Astrocyte of the cerebellum (primary cell): ENCODE results near the gene PKLR.

Experiments used
- DNase-seq: peaks from one replicate; pipeline ENCODE4 v3.0.0-alpha.2; 2011; ENCODE audit warnings: low read depth
- H3K4me3 ChIP-seq: 2 replicates; pipeline ENCODE4 v1.5.1; 2011; ENCODE audit warnings: mild to moderate bottlenecking, low read depth, low read length, moderate library complexity
- CTCF ChIP-seq: IDR thresholded peaks from 2 replicates; pipeline ENCODE4 v1.5.1; 2012; ENCODE audit warnings: low read length, low read depth, moderate library complexity, mild to moderate bottlenecking; ENCODE audit errors: missing control alignments
- in situ Hi-C: cut with HindIII; loops from 2 replicates; pipeline ENCODE4 v1.10.0; 2017; ENCODE audit warnings: low sequenced_read_pairs

The PKLR gene

GRCh38 chr1:155305881-155306391 lies 4.7 kb upstream of the PKLR start:
- no peak overlapping the region for H3K4me3 ChIP-seq
- no peak for DNase-seq
- in situ Hi-C loops: no loop called here
- no peak for TF ChIP-seq CTCF

- DNase-seq: no peak
- in situ Hi-C loops: no loop called here
- TF ChIP-seq CTCF: no peak
- no peak overlapping the region for H3K4me3 ChIP-seq
These were observed 3.4 kb upstream of the PKLR start for GRCh38 chr1:155304558-155305063.

GRCh38 chr1:155300553-155301329 lies 497 bp downstream of the PKLR start:
- no peak for DNase-seq
- in situ Hi-C loops: no loop called here
- TF ChIP-seq CTCF: no peak
- no peak overlapping the region for H3K4me3 ChIP-seq

GRCh38 chr1:155300024-155300423 lies 1.2 kb downstream of the PKLR start:
- DNase-seq: no peak
- in situ Hi-C loops: no loop called here
- H3K4me3 ChIP-seq: no peak overlapping the region
- TF ChIP-seq CTCF: no peak

GRCh38 chr1:155297384-155297783 lies 3.9 kb downstream of the PKLR start:
- DNase-seq: no peak
- no peak for TF ChIP-seq CTCF
- in situ Hi-C loops: no loop called here

GRCh38 chr1:155296661-155297060 lies 4.6 kb downstream of the PKLR start:
- no peak overlapping the region for H3K4me3 ChIP-seq
- no peak for DNase-seq
- in situ Hi-C loops: no loop called here
- TF ChIP-seq CTCF: no peak

More at GRCh38 chr1:155297384-155297783, 3.9 kb downstream of the PKLR start:
- no peak overlapping the region for H3K4me3 ChIP-seq
